GM12864 (cell line): Measurements from ENCODE around the gene ZCCHC2.

ENCODE experiments used
- DNase-seq: peaks from one replicate; pipeline ENCODE4 v3.0.0-alpha.2; 2011; ENCODE audit warnings: low read depth
- H3K4me3 ChIP-seq: 2 replicates; pipeline ENCODE4 v1.5.1; 2011; ENCODE audit warnings: mild to moderate bottlenecking, low read depth, low read length, control low read depth
- TF ChIP-seq, protein P1 (sequence below): IDR thresholded peaks from 2 replicates; pipeline ENCODE4 v1.5.1; 2011; ENCODE audit warnings: low read depth, mild to moderate bottlenecking, moderate library complexity, low read length, control low read depth, inconsistent platforms; ENCODE audit errors: missing control alignments

The ZCCHC2 gene

DNA sequence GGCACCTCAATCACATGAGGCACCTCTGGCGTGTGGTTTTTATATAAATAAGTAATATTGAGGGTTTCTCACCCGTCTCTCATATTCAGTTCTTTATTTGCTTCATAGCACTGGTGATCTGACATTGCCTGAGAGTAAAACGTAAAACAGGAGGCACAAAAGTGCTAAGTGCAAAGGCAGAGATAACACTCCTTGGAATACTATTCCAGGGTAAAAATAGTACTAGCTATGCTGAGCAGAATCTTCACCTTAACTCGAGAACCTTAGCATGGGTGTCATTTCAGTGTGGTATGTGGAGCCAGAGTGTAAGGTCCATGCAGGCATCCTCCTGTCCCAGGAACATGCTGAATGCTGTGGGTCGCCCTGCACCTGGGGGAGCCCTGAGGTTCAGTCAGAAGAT, 26.9 kb downstream of the ZCCHC2 start:
- DNase-seq: no peak

DNA sequence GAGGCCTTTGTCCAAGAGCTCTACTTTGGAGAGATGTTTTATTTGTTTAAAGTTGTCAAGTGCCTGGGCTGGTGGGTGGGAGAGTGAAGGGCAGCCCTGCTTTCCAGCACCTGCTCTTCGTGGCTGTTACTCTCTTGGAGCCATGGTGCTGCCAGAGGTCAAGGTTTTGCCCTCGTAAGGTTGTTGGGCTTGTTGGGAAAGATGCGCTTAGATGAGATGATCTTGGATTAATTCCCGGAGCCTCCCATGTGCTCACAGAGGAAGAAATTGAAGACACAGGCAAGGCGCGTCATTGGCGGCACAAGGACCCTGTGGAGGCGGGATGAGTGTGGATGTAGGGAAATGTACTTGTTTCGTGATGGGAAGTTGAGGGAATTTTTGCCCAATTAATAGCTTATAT, 27.9 kb downstream of the ZCCHC2 start:
- TF ChIP-seq, protein P1, sequence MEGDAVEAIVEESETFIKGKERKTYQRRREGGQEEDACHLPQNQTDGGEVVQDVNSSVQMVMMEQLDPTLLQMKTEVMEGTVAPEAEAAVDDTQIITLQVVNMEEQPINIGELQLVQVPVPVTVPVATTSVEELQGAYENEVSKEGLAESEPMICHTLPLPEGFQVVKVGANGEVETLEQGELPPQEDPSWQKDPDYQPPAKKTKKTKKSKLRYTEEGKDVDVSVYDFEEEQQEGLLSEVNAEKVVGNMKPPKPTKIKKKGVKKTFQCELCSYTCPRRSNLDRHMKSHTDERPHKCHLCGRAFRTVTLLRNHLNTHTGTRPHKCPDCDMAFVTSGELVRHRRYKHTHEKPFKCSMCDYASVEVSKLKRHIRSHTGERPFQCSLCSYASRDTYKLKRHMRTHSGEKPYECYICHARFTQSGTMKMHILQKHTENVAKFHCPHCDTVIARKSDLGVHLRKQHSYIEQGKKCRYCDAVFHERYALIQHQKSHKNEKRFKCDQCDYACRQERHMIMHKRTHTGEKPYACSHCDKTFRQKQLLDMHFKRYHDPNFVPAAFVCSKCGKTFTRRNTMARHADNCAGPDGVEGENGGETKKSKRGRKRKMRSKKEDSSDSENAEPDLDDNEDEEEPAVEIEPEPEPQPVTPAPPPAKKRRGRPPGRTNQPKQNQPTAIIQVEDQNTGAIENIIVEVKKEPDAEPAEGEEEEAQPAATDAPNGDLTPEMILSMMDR: no peak
- no peak overlapping the region for H3K4me3 ChIP-seq

More for the DNA sequence above, 26.9 kb downstream of the ZCCHC2 start:
- H3K4me3 ChIP-seq: no peak overlapping the region
- TF ChIP-seq, protein P1: no peak

DNA sequence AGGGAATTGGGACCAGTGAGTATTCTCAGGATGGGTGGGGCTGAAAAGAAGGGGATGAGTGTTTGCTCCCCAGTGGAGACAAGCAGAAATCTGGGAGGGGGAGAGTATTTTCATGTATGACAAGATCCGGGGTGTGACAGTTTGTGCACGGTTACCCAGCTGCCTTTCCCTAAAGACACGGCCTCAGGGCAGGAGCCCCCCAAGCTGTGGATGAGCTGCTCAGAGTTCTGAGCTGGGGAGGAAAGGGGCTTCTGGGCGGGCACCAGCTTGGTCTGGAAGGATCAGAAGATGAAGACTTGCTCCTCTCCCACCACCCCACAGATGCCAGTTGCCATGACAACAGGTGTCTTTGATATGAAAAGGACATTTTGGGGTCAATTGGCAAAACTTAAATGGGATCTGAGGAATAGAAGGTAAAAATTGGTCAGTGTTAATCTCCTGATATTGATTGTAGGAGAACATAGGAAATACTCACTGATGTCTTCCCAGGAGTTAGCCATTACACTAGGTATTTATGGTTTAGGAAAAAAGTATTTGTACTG, 29.2 kb downstream of the ZCCHC2 start:
- no peak overlapping the region for H3K4me3 ChIP-seq
- TF ChIP-seq, protein P1: no peak
- no peak for DNase-seq

More for the DNA sequence above, 27.9 kb downstream of the ZCCHC2 start:
- DNase-seq: no peak

DNA sequence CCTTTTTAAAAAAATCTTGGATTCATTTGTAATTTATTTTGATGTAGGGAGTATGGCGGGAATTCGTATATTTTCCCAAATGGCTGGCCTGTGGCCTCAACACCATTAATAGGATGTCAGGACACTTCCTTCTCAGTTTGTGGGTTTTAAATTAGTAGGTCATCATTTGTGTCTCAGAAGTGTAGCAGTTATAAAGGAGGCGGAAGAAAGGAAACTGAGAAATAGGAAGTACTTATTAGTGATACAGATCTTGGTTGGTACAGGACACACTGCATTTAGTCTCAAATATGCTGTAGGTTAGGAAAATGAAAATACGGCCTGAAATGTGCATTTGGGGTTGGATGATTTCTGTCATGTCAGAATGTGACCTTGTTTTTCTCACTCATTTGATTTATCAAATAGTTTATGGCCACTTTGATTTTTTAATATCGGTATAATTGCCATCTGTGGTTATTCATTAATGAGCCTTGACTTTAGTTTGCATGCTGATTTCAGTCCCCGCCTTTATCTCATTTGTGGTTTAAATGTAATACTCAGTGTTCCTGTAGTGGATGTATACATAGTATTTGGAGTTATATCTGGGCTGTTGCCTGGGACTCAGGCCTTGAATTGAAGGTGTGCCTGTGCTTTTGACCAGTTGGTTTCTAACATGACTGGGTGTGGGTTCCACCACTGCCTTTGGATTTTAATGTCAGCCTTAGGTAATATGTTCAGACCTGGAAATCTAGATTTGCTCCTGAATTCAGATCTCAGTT, 31.4 kb downstream of the ZCCHC2 start:
- no peak for DNase-seq
- TF ChIP-seq, protein P1: no peak
- no peak overlapping the region for H3K4me3 ChIP-seq

DNA sequence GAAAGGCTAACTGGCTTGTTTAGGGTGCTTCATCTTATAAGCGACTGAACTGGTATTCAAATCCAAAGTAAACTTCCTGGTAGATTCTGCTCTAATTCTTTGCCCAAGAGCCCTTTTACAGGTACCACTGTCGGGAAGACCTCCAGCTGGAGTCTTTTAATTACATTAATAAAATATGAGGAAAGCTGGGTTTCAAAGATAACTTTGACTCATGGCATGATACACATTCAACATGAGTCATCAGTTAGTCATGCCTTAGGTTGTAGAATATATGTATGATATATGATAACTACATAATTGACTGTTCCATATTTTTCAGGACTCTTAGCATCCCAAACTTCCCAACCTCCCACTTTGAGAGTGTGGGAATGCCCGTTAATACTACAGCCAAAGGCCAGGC, 32.3 kb downstream of the ZCCHC2 start:
- no peak overlapping the region for H3K4me3 ChIP-seq
- TF ChIP-seq, protein P1: no peak
- DNase-seq: no peak

DNA sequence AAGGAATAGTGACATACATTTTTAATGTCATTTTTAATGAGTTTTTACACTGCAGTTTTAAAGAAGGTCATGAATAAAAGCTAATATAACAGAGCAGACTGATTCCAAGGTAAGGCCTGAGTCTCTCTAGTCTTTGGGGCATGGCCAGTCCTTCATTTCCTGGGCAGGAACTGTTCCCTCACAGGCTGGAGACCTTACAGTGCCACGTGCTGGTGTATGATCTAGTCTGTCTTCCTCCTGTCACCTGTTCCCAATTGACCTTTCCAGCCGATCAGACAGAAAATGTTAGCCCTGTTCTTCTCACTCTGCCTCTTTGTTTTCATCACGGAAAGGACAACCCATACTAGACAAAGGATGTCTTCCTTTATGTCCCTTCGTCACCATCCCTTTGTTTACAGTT, 33.6 kb downstream of the ZCCHC2 start:
- no peak for DNase-seq
- TF ChIP-seq, protein P1: no peak
- no peak overlapping the region for H3K4me3 ChIP-seq
